ENCODE results near the gene TM9SF4.

- TF ChIP-seq EZH2 (IDR thresholded peaks at IDR 0.05; ENCODE audit: insufficient read depth, poor library complexity, severe bottlenecking), result no peak
- no peak for TF ChIP-seq EZH2phosphoT487 (IDR thresholded peaks at IDR 0.05; ENCODE audit: insufficient read depth, low read depth)
These were observed 34.0 kb upstream of the TM9SF4 start for GRCh38 chr20:32075534-32075933.
